Bronchial epithelial cell (primary cell): Measurements from ENCODE around the gene PKD1L1. TPM values are rescaled to one million over a fixed set of nuclear protein-coding genes. Genes with fewer than 3 reads are reported as not detected.

Experiments used
- DNase-seq: peaks from one replicate; pipeline ENCODE4 v3.0.0-alpha.2; 2010; ENCODE audit warnings: low read depth
- FAIRE-seq: peaks from 2 replicates; lab custom pipeline; 2011; peaks lifted over from hg19 to GRCh38; lab: Jason Lieb, UNC
- H3K27me3 ChIP-seq: 2 replicates; pipeline ENCODE4 v1.5.1; 2011; ENCODE audit warnings: low read length; ENCODE audit not compliant: control insufficient read depth, insufficient read depth
- H3K36me3 ChIP-seq: 2 replicates; pipeline ENCODE4 v1.5.1; 2011; ENCODE audit warnings: low read length; ENCODE audit not compliant: control insufficient read depth, insufficient read depth
- H3K4me3 ChIP-seq: 2 replicates; pipeline ENCODE4 v1.5.1; 2011; ENCODE audit warnings: mild to moderate bottlenecking, low read depth, low read length, control low read depth
- total RNA-seq: library from RNA; depleted of rRNA; stranded (reverse); fragments of >200 nt; gene quantifications from 2 replicates; pipeline ENCODE4 v1.2.1, GENCODE V29; 2014
- TF ChIP-seq, protein P1 (sequence below): IDR thresholded peaks from 2 replicates; pipeline ENCODE4 v1.5.1; 2011; ENCODE audit warnings: mild to moderate bottlenecking, moderate library complexity, low read length, control low read depth, inconsistent platforms; ENCODE audit not compliant: insufficient read depth, severe bottlenecking

PKD1L1 gene
- total RNA-seq, 1 donor from 2014 or later = under 0.01 TPM

DNA sequence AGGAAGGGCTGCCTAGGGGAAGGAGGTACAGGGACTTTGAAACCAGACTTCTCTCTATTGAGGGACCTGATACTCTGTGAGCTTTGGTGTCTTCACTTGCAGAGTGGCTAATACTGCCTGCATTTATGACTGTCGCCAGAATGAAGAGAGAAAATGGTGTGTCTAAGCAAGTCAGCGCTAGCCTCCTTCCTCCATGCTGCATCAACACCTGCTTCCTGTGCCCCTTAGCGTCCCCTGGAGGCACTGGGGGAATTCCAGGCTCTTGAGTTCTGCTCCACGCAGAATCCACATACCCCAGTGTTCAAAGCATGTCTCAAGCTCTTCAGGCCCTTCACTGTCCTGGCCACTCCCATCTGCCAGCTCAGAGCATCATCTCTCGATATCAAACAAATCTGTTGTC is 140.5 kb downstream of the PKD1L1 start:
- H3K4me3 ChIP-seq = no peak overlapping the region
- TF ChIP-seq, protein P1, sequence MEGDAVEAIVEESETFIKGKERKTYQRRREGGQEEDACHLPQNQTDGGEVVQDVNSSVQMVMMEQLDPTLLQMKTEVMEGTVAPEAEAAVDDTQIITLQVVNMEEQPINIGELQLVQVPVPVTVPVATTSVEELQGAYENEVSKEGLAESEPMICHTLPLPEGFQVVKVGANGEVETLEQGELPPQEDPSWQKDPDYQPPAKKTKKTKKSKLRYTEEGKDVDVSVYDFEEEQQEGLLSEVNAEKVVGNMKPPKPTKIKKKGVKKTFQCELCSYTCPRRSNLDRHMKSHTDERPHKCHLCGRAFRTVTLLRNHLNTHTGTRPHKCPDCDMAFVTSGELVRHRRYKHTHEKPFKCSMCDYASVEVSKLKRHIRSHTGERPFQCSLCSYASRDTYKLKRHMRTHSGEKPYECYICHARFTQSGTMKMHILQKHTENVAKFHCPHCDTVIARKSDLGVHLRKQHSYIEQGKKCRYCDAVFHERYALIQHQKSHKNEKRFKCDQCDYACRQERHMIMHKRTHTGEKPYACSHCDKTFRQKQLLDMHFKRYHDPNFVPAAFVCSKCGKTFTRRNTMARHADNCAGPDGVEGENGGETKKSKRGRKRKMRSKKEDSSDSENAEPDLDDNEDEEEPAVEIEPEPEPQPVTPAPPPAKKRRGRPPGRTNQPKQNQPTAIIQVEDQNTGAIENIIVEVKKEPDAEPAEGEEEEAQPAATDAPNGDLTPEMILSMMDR = no peak
- H3K36me3 ChIP-seq = no peaks in the 10 kb centered on the region
- H3K27me3 ChIP-seq = no peaks in the 10 kb centered on the region
- DNase-seq (no peak), FAIRE-seq (no peak)

DNA sequence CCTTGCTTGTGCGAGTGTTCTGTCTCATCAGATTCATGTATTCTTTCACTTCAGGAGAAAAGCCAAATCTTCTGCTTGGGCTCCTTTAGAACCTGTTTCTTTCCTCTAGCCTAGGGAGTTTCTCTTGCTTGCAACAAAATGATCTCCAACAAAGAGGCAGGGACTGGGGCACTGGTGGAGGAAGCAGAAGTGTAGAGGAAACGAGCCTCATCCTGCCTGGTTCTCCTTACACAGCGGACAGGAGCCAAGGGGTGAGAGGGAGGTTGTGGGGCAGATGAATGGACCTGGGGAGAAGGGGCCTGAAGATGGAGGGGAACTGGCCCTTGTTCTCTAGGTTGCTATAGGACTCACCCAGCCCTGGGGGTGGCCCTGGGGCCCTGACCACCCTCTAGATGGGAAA is 141.1 kb downstream of the PKD1L1 start:
- no peak for DNase-seq

DNA sequence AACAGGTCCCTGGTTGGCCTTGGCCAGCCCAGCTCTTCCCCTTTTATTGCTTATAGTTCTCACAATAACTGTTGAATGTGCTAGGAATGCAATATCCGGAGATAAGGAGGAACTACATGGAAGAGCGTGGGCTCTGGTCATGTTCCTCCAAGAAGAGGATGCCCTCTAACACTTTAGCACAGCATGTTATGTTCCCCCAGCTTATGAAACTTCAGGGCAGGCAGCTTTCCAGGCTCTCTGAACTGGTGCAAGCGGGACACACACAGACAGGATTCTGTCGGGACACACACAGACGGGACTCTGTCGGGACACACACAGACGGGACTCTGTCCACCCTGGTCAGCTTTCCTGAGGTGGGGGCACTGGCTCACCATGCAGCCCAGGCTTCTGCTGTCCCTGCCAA is 141.6 kb downstream of the PKD1L1 start:
- Histone ChIP-seq H3K27me3 (no peaks in the 10 kb centered on the region), H3K4me3 (no peak overlapping the region), H3K36me3 (no peaks in the 10 kb centered on the region)
- FAIRE-seq (no peak), DNase-seq (no peak)
- TF ChIP-seq, protein P1 = no peak

More for the DNA sequence above, 141.1 kb downstream of the PKD1L1 start:
- Histone ChIP-seq H3K36me3 (no peaks in the 10 kb centered on the region), H3K27me3 (no peaks in the 10 kb centered on the region), H3K4me3 (no peak overlapping the region)
- no peak for FAIRE-seq
- TF ChIP-seq, protein P1 = no peak

DNA sequence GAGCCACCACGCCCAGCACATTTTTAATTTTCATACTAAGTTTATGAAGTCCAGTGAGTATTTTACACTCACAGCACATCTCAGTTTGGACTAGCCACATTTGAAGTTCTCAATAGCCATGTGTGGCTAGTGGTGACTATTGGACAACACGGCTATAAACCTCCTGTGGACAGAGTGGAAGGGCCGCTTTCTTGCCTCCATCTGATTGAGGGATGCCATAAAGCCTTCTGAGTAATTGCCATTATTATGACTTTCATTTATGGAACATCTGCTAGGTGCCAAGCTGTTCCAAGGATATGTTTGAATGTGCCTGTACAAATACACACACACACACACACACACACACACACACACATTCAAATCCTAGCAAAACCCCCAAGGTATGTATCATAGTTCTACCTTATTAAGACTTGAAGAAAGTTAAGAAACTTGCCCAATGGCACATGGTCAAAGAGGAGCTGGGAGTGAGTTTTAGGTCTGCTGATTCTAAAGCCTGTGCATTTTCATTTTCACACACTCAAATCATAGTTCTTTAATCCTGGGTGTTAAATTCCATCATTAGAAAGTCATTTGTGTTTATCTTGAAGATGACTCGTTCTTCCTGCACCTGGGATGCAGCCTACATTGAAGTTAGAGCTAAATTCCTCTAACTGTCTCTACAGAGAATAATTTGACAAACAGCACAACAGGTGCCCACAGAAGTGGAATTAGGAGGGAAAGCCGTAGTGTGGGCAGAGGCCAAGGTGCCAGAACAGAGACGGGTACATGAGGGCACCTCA is 143.3 kb downstream of the PKD1L1 start:
- FAIRE-seq (no peak), DNase-seq (peak; percentile 38)
- Histone ChIP-seq H3K36me3 (no peaks in the 10 kb centered on the region), H3K27me3 (no peaks in the 10 kb centered on the region), H3K4me3 (no peak overlapping the region)
- TF ChIP-seq, protein P1 = no peak

DNA sequence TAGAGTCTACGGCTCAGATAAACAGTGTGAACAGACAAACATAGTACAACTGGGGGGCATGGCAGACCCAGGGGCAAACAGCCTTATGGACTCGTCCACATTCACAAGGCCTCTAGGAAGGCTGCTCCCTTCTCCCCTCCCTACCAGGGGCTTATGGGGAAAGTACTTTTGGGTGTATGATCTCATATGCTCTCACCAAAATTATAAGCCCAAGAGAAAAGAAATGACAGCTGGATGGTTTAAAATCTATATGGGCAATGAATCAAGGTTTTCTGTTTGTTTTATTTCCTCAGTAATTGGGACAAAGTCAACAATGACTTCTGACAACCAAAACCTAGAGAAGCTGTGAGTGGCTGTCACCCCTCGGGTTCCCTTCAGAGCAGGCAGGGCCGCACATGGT is 144.4 kb downstream of the PKD1L1 start:
- no peak for FAIRE-seq
- Histone ChIP-seq H3K36me3 (no peaks in the 10 kb centered on the region), H3K4me3 (no peak overlapping the region), H3K27me3 (no peaks in the 10 kb centered on the region)
- DNase-seq = no peak
- TF ChIP-seq, protein P1 = no peak
